GM06990 (cell line): ENCODE results near the gene OSTN.
"Not testable (repeated sequence)": the region's sequence is repeated elsewhere in the genome, so short reads cannot be mapped to it uniquely, and the experiment has no call there.

Experiments
- DNase-seq: peaks from one replicate; pipeline ENCODE4 v3.0.0-alpha.2; 2011; ENCODE audit not compliant: insufficient read length; ENCODE audit errors: extremely low read depth
- H3K27me3 ChIP-seq: replicated peaks from 2 replicates; pipeline ENCODE4 v1.6.0; 2011; ENCODE audit warnings: low read length; ENCODE audit not compliant: control insufficient read depth, insufficient read depth
- H3K36me3 ChIP-seq: 2 replicates; pipeline ENCODE4 v1.5.1; 2011; ENCODE audit warnings: low read length; ENCODE audit not compliant: control insufficient read depth, insufficient read depth
- H3K4me3 ChIP-seq: replicated peaks from 2 replicates; pipeline ENCODE4 v1.5.1; 2011; ENCODE audit warnings: low read depth, mild to moderate bottlenecking, control low read depth, low read length
- TF ChIP-seq, protein P1 (sequence below): IDR thresholded peaks from 2 replicates; pipeline ENCODE4 v1.5.1; 2011; ENCODE audit warnings: low read length, control low read depth, mild to moderate bottlenecking, inconsistent platforms; ENCODE audit not compliant: insufficient read depth, poor library complexity, severe bottlenecking

The OSTN gene

DNA sequence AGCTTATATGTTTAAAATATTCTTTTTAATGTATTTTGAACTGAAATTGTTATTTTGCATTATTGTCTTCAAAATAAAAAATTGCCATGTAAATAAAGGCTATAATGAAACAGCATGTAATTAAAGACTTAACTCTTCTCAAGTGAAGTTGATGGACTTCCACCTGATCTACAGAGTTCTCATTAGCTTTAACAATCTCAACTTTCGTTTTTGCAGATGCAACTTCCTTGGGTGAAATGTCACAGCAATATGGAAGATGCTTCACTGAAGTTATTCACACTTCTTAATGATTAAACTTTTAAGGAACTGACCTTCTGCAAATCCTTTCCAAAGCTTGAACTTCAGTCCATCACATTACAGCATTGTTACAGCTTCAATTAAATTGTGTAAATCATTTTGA is 63.6 kb downstream of the OSTN start:
- no peaks in the 10 kb centered on the region for H3K36me3 ChIP-seq
- DNase-seq, result no peak
- TF ChIP-seq, protein P1, sequence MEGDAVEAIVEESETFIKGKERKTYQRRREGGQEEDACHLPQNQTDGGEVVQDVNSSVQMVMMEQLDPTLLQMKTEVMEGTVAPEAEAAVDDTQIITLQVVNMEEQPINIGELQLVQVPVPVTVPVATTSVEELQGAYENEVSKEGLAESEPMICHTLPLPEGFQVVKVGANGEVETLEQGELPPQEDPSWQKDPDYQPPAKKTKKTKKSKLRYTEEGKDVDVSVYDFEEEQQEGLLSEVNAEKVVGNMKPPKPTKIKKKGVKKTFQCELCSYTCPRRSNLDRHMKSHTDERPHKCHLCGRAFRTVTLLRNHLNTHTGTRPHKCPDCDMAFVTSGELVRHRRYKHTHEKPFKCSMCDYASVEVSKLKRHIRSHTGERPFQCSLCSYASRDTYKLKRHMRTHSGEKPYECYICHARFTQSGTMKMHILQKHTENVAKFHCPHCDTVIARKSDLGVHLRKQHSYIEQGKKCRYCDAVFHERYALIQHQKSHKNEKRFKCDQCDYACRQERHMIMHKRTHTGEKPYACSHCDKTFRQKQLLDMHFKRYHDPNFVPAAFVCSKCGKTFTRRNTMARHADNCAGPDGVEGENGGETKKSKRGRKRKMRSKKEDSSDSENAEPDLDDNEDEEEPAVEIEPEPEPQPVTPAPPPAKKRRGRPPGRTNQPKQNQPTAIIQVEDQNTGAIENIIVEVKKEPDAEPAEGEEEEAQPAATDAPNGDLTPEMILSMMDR, result no peak
- H3K27me3 ChIP-seq, result no peaks in the 10 kb centered on the region
- no peak overlapping the region for H3K4me3 ChIP-seq

DNA sequence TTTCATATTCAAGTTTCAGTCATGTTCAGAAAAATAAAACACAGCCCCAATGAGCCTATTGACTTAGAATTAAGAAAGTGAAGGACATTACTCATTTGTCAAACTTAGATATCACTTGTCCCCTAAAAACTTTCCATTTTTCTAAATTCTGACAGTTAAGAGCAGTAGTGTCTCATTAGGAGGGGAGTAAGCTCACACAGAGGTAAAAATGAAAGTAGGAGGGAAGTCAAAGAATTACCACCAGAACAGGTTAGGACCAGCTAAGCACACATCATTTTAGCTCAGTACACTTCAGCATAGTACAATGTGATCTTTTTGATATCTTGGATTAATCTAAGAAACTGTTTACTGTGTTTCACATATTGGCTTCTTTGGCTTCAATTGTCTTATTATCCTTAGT is 64.3 kb downstream of the OSTN start:
- Histone ChIP-seq H3K36me3 (no peaks in the 10 kb centered on the region), H3K4me3 (no peak overlapping the region), H3K27me3 (no peaks in the 10 kb centered on the region)
- peak; percentile 62 for DNase-seq
- TF ChIP-seq, protein P1, result no peak

DNA sequence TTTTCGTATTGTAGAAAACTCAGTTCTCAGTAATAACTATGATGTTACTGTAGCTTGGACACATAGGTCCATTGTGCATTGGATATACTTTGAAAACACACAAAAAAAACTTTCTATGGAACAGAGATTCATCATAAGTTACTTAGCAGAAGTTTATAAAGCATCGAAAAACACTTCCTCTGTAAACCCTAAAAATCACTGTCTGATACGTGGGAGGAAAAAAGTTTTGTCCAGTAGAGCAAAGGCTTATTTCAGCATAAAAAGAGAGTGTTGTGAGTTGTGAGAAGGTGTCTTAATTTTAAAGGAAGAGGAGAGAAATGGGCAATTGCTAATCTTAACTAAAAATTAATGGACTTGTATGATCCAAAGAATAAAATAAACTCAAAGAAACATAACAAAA is 64.8 kb downstream of the OSTN start:
- Histone ChIP-seq H3K36me3 (no peaks in the 10 kb centered on the region), H3K4me3 (no peak overlapping the region), H3K27me3 (no peaks in the 10 kb centered on the region)
- DNase-seq, result no peak
- TF ChIP-seq, protein P1, result no peak

DNA sequence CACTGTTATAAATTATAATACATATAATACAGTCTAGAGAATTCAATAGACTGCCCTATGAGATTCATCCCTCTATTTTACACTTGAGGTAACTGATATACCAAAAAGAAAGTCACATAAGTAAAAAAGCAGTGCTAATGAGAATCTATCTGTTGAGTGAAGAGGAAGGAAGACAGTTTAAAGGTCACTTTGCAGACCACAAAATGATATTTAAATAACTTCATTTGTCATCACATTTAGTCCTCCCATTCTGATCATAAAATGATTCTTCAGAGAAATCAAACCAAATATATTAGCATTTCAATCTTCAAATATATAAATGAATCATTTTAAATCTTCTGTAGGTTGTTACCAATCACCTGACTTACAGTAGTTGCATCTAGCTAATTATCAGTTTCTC is 69.7 kb downstream of the OSTN start:
- Histone ChIP-seq H3K4me3 (no peak overlapping the region), H3K36me3 (no peaks in the 10 kb centered on the region), H3K27me3 (no peaks in the 10 kb centered on the region)
- TF ChIP-seq, protein P1, result no peak
- DNase-seq, result no peak

DNA sequence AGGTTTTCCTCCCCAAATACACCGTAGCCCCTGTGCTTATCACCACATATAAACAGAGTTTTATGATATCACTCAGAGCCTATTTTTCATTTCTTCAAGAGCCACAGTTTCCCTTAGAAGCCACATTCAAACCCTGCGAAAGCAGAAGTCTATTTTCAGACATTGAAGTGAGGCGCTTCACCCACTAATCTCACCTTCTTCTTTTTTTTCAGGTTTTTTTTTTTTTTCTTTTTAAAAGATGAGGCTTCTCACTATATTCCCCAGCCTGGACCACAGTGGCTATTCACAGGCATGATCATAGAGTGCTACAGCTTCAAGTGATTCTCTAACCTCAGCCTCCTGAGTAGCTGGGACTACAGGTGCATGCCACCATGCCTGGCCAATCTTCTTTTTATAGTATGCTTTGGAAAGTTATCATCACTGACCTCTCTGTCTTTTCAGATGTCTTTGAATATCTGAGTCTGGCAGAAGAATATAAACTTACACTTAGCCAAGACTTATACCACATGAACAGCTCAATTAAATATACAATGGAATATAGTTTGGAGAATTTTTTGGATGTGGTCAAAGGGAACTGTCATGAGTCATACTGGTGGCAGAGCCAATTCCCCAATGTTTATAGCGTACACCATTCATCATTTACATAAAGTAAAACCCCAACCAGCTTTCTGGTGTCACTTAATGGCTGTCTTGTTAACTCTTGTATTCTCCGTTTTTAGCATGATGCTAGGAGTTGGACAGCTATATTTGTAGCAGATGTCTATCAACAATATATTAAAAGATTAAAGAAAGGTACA is 70.4 kb downstream of the OSTN start:
- no peaks in the 10 kb centered on the region for H3K27me3 ChIP-seq
- no peak overlapping the region for H3K4me3 ChIP-seq
- TF ChIP-seq, protein P1, result no peak
- peak; percentile 57 for DNase-seq
- no peaks in the 10 kb centered on the region for H3K36me3 ChIP-seq

DNA sequence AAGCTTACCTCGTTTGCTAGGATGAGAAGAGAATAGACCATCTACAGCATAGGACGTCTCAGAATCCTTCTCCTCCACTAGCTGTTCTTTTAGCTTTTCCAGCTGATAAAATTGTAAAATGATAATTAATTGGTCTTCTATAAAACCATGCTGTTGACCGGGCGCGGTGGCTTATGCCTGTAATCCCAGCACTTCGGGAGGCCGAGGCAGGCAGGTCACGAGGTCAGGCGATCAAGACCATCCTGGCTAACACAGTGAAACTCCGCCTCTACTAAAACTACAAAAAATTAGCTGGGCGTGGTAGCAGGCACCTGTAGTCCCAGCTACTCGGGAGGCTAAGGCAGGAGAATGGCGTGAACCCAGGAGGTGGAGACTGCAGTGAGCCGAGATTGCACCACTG is 76.2 kb downstream of the OSTN start:
- not testable (repeated sequence) for DNase-seq, H3K27me3 ChIP-seq, H3K36me3 ChIP-seq

More for the DNA sequence above, 76.2 kb downstream of the OSTN start:
- H3K4me3 ChIP-seq, result not testable (repeated sequence)
